Measurements from ENCODE around the gene OR5V1.
"Not testable (repeated sequence)": the region's sequence is repeated elsewhere in the genome, so short reads cannot be mapped to it uniquely, and the experiment has no call there.

The OR5V1 gene

GRCh38 chr6:29368765-29369164 lies at the start of gene OR5V1:
TSS of gene OR5V1 (minus strand) at chr6:29368865. CDS start at chr6:29356195, 12,670 bp downstream.
- DNase-seq = no peak

GRCh38 chr6:29414588-29414987 lies 45.9 kb upstream of the OR5V1 start, which contains the start of gene OR12D1:
TSS of gene OR12D1 (plus strand) at chr6:29414928.
- no peak for DNase-seq

GRCh38 chr6:29403801-29404200 lies 35.1 kb upstream of the OR5V1 start:
- DNase-seq = no peak

- DNase-seq = no peak
Measured at GRCh38 chr6:29399525-29399924, 30.9 kb upstream of the OR5V1 start.

GRCh38 chr6:29395331-29395730 lies 26.7 kb upstream of the OR5V1 start, which contains the start of gene OR12D2:
TSS of gene OR12D2 (plus strand) at chr6:29395631. CDS start at chr6:29396700, 1,069 bp downstream.
- DNase-seq = no peak

GRCh38 chr6:29388533-29388932 lies 19.9 kb upstream of the OR5V1 start:
- no peak for DNase-seq

GRCh38 chr6:29376003-29376402 lies 7.3 kb upstream of the OR5V1 start:
- no peak for DNase-seq

- no peak for DNase-seq
Measured at GRCh38 chr6:29375191-29375590, 6.5 kb upstream of the OR5V1 start, which contains the start of gene OR12D3. TSS of gene OR12D3 (minus strand) at chr6:29375291. CDS start at chr6:29375287, 4 bp downstream.

- no peak for DNase-seq
Measured at GRCh38 chr6:29355603-29356002, 13.1 kb downstream of the OR5V1 start.

- no peak for DNase-seq
Measured at GRCh38 chr6:29354980-29355379, 13.7 kb downstream of the OR5V1 start.

GRCh38 chr6:29349348-29349747 lies 19.3 kb downstream of the OR5V1 start:
- not testable (repeated sequence) for DNase-seq

- DNase-seq = no peak
Measured at GRCh38 chr6:29345380-29345779, 23.3 kb downstream of the OR5V1 start.

- no peak for DNase-seq
Measured at GRCh38 chr6:29336269-29336668, 32.4 kb downstream of the OR5V1 start.

GRCh38 chr6:29332676-29333075 lies 36.0 kb downstream of the OR5V1 start:
- DNase-seq = no peak

GRCh38 chr6:29325777-29326176 lies 42.9 kb downstream of the OR5V1 start:
- DNase-seq = no peak

- not testable (repeated sequence) for DNase-seq
Measured at GRCh38 chr6:29323332-29323731, 45.3 kb downstream of the OR5V1 start.

- DNase-seq = no peak
Measured at GRCh38 chr6:29319931-29320330, 48.7 kb downstream of the OR5V1 start.
